ENCODE measurements around the gene TRIM61.

DNA sequence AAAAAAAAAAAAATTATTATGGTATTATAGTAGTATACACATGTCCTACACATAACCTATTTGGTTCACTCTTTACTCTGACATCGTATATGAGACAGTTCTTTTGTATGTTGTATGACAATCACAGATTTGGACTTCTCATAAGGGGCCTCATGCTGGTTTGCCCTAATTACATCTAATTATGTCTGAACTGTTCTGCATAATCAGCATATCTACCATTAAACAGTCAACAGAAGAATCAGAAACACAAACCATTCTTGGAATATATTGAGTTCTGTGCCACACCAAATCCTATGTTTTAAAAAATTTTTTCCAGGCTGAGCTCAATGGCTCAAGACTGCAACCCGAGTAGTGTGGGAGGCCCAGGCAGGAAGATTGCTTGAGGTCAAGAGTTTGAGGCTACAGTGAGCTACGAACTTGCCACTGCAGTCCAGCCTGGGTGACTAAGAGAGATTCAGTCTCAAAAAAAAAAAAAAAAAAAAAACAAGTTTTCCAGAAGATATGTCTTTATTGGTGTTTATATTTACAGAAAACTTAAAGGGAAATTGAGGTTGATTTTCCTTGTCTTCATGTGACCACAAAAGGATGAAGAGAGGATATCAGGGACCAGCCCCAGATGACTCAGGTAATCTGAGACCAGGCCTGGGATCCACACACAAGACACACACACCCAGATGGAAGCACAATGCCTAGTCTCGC is 22.2 kb downstream of the TRIM61 start:
- no peak for TF ChIP-seq POLR2A (IDR thresholded peaks at IDR 0.05)
- TF ChIP-seq, protein P1, sequence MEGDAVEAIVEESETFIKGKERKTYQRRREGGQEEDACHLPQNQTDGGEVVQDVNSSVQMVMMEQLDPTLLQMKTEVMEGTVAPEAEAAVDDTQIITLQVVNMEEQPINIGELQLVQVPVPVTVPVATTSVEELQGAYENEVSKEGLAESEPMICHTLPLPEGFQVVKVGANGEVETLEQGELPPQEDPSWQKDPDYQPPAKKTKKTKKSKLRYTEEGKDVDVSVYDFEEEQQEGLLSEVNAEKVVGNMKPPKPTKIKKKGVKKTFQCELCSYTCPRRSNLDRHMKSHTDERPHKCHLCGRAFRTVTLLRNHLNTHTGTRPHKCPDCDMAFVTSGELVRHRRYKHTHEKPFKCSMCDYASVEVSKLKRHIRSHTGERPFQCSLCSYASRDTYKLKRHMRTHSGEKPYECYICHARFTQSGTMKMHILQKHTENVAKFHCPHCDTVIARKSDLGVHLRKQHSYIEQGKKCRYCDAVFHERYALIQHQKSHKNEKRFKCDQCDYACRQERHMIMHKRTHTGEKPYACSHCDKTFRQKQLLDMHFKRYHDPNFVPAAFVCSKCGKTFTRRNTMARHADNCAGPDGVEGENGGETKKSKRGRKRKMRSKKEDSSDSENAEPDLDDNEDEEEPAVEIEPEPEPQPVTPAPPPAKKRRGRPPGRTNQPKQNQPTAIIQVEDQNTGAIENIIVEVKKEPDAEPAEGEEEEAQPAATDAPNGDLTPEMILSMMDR (IDR thresholded peaks at IDR 0.05) = no peak

Data from esophagus squamous epithelium (tissue), 4 donors.